Neural progenitor cell (in vitro differentiated cells): Measurements from ENCODE around the gene SH3TC1. TPM values are rescaled to one million over a fixed set of nuclear protein-coding genes. Genes with fewer than 3 reads are reported as not detected.

Experiments
- DNase-seq: peaks from one replicate; pipeline ENCODE4 v3.0.0-alpha.2; 2016; ENCODE audit warnings: low spot score
- H2AFZ ChIP-seq: fragments of 200-600 bp; sonication (generic); replicated peaks from 2 replicates; pipeline ENCODE4 v1.6.1; 2016; ENCODE audit warnings: antibody characterized with exemption
- H3F3A ChIP-seq: fragments of 200-600 bp; sonication (generic); 2 replicates; pipeline ENCODE4 v1.6.1; 2016; ENCODE audit warnings: antibody characterized with exemption, low read depth
- H3K27ac ChIP-seq: fragments of 200-600 bp; sonication (generic); 2 replicates; pipeline ENCODE4 v1.5.1; 2016; ENCODE audit warnings: mild to moderate bottlenecking
- H3K27me3 ChIP-seq: fragments of 200-600 bp; sonication (generic); 2 replicates; pipeline ENCODE4 v1.6.1; 2016; ENCODE audit warnings: mild to moderate bottlenecking, moderate library complexity
- H3K36me3 ChIP-seq: fragments of 200-600 bp; sonication (generic); 2 replicates; pipeline ENCODE4 v1.5.1; 2016
- H3K4me1 ChIP-seq: fragments of 200-600 bp; sonication (generic); 2 replicates; pipeline ENCODE4 v1.6.1; 2016; ENCODE audit warnings: mixed run types
- H3K4me2 ChIP-seq: fragments of 200-600 bp; sonication (generic); 2 replicates; pipeline ENCODE4 v1.6.1; 2016
- H3K4me3 ChIP-seq: fragments of 200-600 bp; sonication (generic); 2 replicates; pipeline ENCODE4 v1.5.1; 2016
- H3K79me2 ChIP-seq: fragments of 200-600 bp; sonication (generic); 2 replicates; pipeline ENCODE4 v1.6.1; 2016; ENCODE audit warnings: low read depth
- H3K9ac ChIP-seq: fragments of 200-600 bp; sonication (generic); 2 replicates; pipeline ENCODE4 v1.6.1; 2016
- H3K9me3 ChIP-seq: fragments of 200-600 bp; sonication (generic); 2 replicates; pipeline ENCODE4 v1.5.1; 2016; ENCODE audit warnings: low read depth
- H4K20me1 ChIP-seq: fragments of 200-600 bp; sonication (generic); 2 replicates; pipeline ENCODE4 v1.6.1; 2016; ENCODE audit warnings: low read depth
- H3K27ac Mint-ChIP-seq: 3 replicates; pipeline ENCODE4 v1.8.0; 2021; ENCODE audit warnings: mixed read lengths
- H3K27me3 Mint-ChIP-seq: 2 replicates; pipeline ENCODE4 v1.8.0; 2022; ENCODE audit warnings: low read depth, mild to moderate bottlenecking, inconsistent platforms, moderate library complexity, mixed read lengths; ENCODE audit not compliant: insufficient read depth
- H3K36me3 Mint-ChIP-seq: 3 replicates; pipeline ENCODE4 v1.8.0; 2021; ENCODE audit warnings: mixed read lengths
- H3K4me1 Mint-ChIP-seq: 3 replicates; pipeline ENCODE4 v1.8.0; 2021; ENCODE audit warnings: mixed read lengths
- H3K4me3 Mint-ChIP-seq: 3 replicates; pipeline ENCODE4 v1.8.0; 2021; ENCODE audit warnings: mild to moderate bottlenecking, moderate library complexity, mixed read lengths
- H3K9me3 Mint-ChIP-seq: 3 replicates; pipeline ENCODE4 v1.8.0; 2020; ENCODE audit warnings: mixed read lengths
- EZH2 ChIP-seq: fragments of 200-600 bp; sonication (generic); IDR thresholded peaks from 2 replicates; pipeline ENCODE4 v1.6.1; 2017; ENCODE audit warnings: antibody characterized with exemption, mild to moderate bottlenecking, moderate library complexity
- EZH2phosphoT487 ChIP-seq: fragments of 200-600 bp; sonication (generic); IDR thresholded peaks from 2 replicates; pipeline ENCODE4 v1.6.1; 2017; ENCODE audit warnings: antibody characterized with exemption
- total RNA-seq: library from RNA; depleted of rRNA; stranded (reverse); fragments of >200 nt; gene quantifications from 2 replicates; pipeline ENCODE4 v1.2.3, GENCODE V29; 2015; ENCODE audit warnings: low replicate concordance
- TF ChIP-seq, protein P1 (sequence below): fragments of 200-600 bp; sonication (generic); IDR thresholded peaks from 2 replicates; pipeline ENCODE4 v1.5.1; 2017; ENCODE audit warnings: antibody characterized with exemption, mild to moderate bottlenecking

The SH3TC1 gene
- total RNA-seq, 1 donor from 2014 or later: 0.22 TPM

GRCh38 chr4:8244001-8244757 lies 45.1 kb downstream of the SH3TC1 start:
- H3K4me2 ChIP-seq: no peak overlapping the region
- Mint-ChIP-seq H3K4me1 (peaks cover 16% of the 10 kb centered on the region), H3K9me3 (no peaks in the 10 kb centered on the region)

GRCh38 chr4:8244931-8245460 lies 45.9 kb downstream of the SH3TC1 start:
- no peak for DNase-seq
- no peaks in the 10 kb centered on the region for H3F3A ChIP-seq

More at GRCh38 chr4:8244001-8244757, 45.1 kb downstream of the SH3TC1 start:
- Histone ChIP-seq H3K9me3 (no peaks in the 10 kb centered on the region), H4K20me1 (no peaks in the 10 kb centered on the region), H3K27me3 (no peaks in the 10 kb centered on the region), H3K79me2 (no peaks in the 10 kb centered on the region), H3F3A (no peaks in the 10 kb centered on the region), H3K36me3 (no peaks in the 10 kb centered on the region), H3K4me3 (no peak overlapping the region), H2AFZ (no peak overlapping the region), H3K27ac (no peak overlapping the region), H3K9ac (no peak overlapping the region), H3K4me1 (no peaks in the 10 kb centered on the region)
- no peak for DNase-seq
- TF ChIP-seq EZH2 (no peak), EZH2phosphoT487 (no peak)
- TF ChIP-seq, protein P1, sequence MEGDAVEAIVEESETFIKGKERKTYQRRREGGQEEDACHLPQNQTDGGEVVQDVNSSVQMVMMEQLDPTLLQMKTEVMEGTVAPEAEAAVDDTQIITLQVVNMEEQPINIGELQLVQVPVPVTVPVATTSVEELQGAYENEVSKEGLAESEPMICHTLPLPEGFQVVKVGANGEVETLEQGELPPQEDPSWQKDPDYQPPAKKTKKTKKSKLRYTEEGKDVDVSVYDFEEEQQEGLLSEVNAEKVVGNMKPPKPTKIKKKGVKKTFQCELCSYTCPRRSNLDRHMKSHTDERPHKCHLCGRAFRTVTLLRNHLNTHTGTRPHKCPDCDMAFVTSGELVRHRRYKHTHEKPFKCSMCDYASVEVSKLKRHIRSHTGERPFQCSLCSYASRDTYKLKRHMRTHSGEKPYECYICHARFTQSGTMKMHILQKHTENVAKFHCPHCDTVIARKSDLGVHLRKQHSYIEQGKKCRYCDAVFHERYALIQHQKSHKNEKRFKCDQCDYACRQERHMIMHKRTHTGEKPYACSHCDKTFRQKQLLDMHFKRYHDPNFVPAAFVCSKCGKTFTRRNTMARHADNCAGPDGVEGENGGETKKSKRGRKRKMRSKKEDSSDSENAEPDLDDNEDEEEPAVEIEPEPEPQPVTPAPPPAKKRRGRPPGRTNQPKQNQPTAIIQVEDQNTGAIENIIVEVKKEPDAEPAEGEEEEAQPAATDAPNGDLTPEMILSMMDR: no peak
- Mint-ChIP-seq H3K27ac (no peak overlapping the region), H3K4me3 (no peak overlapping the region), H3K36me3 (no peaks in the 10 kb centered on the region), H3K27me3 (peaks cover 9% of the 10 kb centered on the region)

GRCh38 chr4:8245884-8246833 lies 47.1 kb downstream of the SH3TC1 start:
- Mint-ChIP-seq H3K4me1 (peaks cover 20% of the 10 kb centered on the region), H3K27me3 (peaks cover 6% of the 10 kb centered on the region), H3K36me3 (no peaks in the 10 kb centered on the region), H3K4me3 (no peak overlapping the region), H3K9me3 (no peaks in the 10 kb centered on the region), H3K27ac (no peak overlapping the region)
- H3K4me3 ChIP-seq: no peak overlapping the region
- no peak for DNase-seq
- H2AFZ ChIP-seq: no peak overlapping the region
- H3K27me3 ChIP-seq: no peaks in the 10 kb centered on the region
- TF ChIP-seq, protein P1: no peak
- no peaks in the 10 kb centered on the region for H3K9me3 ChIP-seq
- no peaks in the 10 kb centered on the region for H3F3A ChIP-seq
- no peak overlapping the region for H3K4me2 ChIP-seq
- H3K27ac ChIP-seq: no peak overlapping the region
- no peaks in the 10 kb centered on the region for H4K20me1 ChIP-seq
- no peak overlapping the region for H3K9ac ChIP-seq
- no peaks in the 10 kb centered on the region for H3K4me1 ChIP-seq
- no peaks in the 10 kb centered on the region for H3K36me3 ChIP-seq
- H3K79me2 ChIP-seq: no peaks in the 10 kb centered on the region

More at GRCh38 chr4:8244931-8245460, 45.9 kb downstream of the SH3TC1 start:
- H3K4me1 Mint-ChIP-seq: peaks cover 16% of the 10 kb centered on the region
- no peaks in the 10 kb centered on the region for H3K79me2 ChIP-seq
- no peak overlapping the region for H3K27ac ChIP-seq
- TF ChIP-seq EZH2: no peak
- TF ChIP-seq, protein P1: no peak
- no peak for TF ChIP-seq EZH2phosphoT487
- peaks cover 7% of the 10 kb centered on the region for H3K27me3 Mint-ChIP-seq
- no peak overlapping the region for H3K27ac Mint-ChIP-seq
- no peak overlapping the region for H3K4me3 ChIP-seq
- H3K36me3 ChIP-seq: no peaks in the 10 kb centered on the region
- no peaks in the 10 kb centered on the region for H3K27me3 ChIP-seq
- H3K4me3 Mint-ChIP-seq: no peak overlapping the region
- H3K9me3 ChIP-seq: no peaks in the 10 kb centered on the region
- no peaks in the 10 kb centered on the region for H3K4me1 ChIP-seq
- no peak overlapping the region for H3K9ac ChIP-seq
- H3K9me3 Mint-ChIP-seq: no peaks in the 10 kb centered on the region
- no peak overlapping the region for H2AFZ ChIP-seq
- H3K36me3 Mint-ChIP-seq: no peaks in the 10 kb centered on the region
- H3K4me2 ChIP-seq: no peak overlapping the region
- H4K20me1 ChIP-seq: no peaks in the 10 kb centered on the region
